Ishikawa (cell line): Measurements from ENCODE around the gene GNPTG.

ENCODE experiments used
- CEBPB ChIP-seq: IDR thresholded peaks from 2 replicates; pipeline ENCODE4 v1.6.1; 2012
- CREB1 ChIP-seq: IDR thresholded peaks from 2 replicates; pipeline ENCODE4 v1.6.1; 2012; ENCODE audit warnings: low read depth
- EGR1 ChIP-seq: IDR thresholded peaks from 2 replicates; pipeline ENCODE4 v1.6.1; 2012
- EP300 ChIP-seq: IDR thresholded peaks from 2 replicates; pipeline ENCODE4 v1.6.1; 2012; ENCODE audit warnings: borderline replicate concordance
- FOXM1 ChIP-seq: IDR thresholded peaks from 2 replicates; pipeline ENCODE4 v1.6.1; 2012; ENCODE audit warnings: low read depth, borderline replicate concordance
- MAX ChIP-seq: IDR thresholded peaks from 2 replicates; pipeline ENCODE4 v1.6.1; 2012
- NFIC ChIP-seq: IDR thresholded peaks from 2 replicates; pipeline ENCODE4 v1.6.1; 2012
- RAD21 ChIP-seq: IDR thresholded peaks from 2 replicates; pipeline ENCODE4 v1.6.1; 2012; ENCODE audit warnings: low read depth
- REST ChIP-seq: IDR thresholded peaks from 2 replicates; pipeline ENCODE4 v1.6.1; 2012; ENCODE audit warnings: low read depth, mild to moderate bottlenecking
- TAF1 ChIP-seq: IDR thresholded peaks from 2 replicates; pipeline ENCODE4 v1.6.1; 2012; ENCODE audit warnings: low read depth, mild to moderate bottlenecking
- TCF12 ChIP-seq: IDR thresholded peaks from 2 replicates; pipeline ENCODE4 v1.6.1; 2012; ENCODE audit warnings: low read depth
- TEAD4 ChIP-seq: IDR thresholded peaks from 2 replicates; pipeline ENCODE4 v1.6.1; 2012
- USF1 ChIP-seq: IDR thresholded peaks from 2 replicates; pipeline ENCODE4 v1.6.1; 2012
- YY1 ChIP-seq: IDR thresholded peaks from 2 replicates; pipeline ENCODE4 v1.6.1; 2012; ENCODE audit warnings: low read depth
- ZBTB7A ChIP-seq: IDR thresholded peaks from 2 replicates; pipeline ENCODE4 v1.6.1; 2012; ENCODE audit warnings: low read depth

The GNPTG gene

GRCh38 chr16:1361685-1362360 is 10.1 kb downstream of the GNPTG start:
- TF ChIP-seq YY1 (no peak), REST (no peak), USF1 (no peak), TAF1 (no peak), FOXM1 (no peak)

- no peak for TF ChIP-seq REST
- no peak for TF ChIP-seq TCF12
- no peak for TF ChIP-seq NFIC
- TF ChIP-seq TEAD4 = no peak
- no peak for TF ChIP-seq RAD21
- TF ChIP-seq USF1 = no peak
- no peak for TF ChIP-seq EP300
- TF ChIP-seq YY1 = no peak
- TF ChIP-seq FOXM1 = no peak
- no peak for TF ChIP-seq CEBPB
- no peak for TF ChIP-seq CREB1
- no peak for TF ChIP-seq MAX
- no peak for TF ChIP-seq TAF1
- no peak for TF ChIP-seq EGR1
- no peak for TF ChIP-seq ZBTB7A
Measured at GRCh38 chr16:1362807-1363206, 11.1 kb downstream of the GNPTG start.

- TF ChIP-seq USF1 (no peak), RAD21 (peak; percentile 50), TAF1 (no peak)
Measured at GRCh38 chr16:1363501-1364041, 11.8 kb downstream of the GNPTG start.

GRCh38 chr16:1364510-1364909 is 12.8 kb downstream of the GNPTG start:
- TF ChIP-seq CEBPB (no peak), YY1 (no peak), EGR1 (no peak), TAF1 (no peak), TCF12 (no peak), REST (no peak), USF1 (no peak), EP300 (no peak), MAX (no peak), NFIC (no peak), CREB1 (no peak), FOXM1 (no peak)
